Stomach (tissue), 9 donors: ENCODE results near the gene CRACDL. TPM values are rescaled to one million over a fixed set of nuclear protein-coding genes. Genes with fewer than 3 reads are reported as not detected.
A peak's percentile ranks its signal among the peaks of the same experiment; 100 is the strongest.

Experiments used
- DNase-seq, 2 donors: peaks; one replicate each; pipeline versions ENCODE4 v3.0.0 to v3.0.0-alpha.2; 2013 to 2019
- H3K27ac ChIP-seq, 5 donors: fragments of 200-600 bp in 4 of 5; sonication (generic) in 4 of 5; one replicate each; pipeline ENCODE4 v1.5.1; 2013 to 2019; ENCODE audit warnings: mild to moderate bottlenecking in 1 of 5, moderate library complexity in 1 of 5
- H3K27me3 ChIP-seq, 3 donors: fragments of 200-600 bp; sonication (generic); one replicate each; pipeline ENCODE4 v1.5.1; 2017 to 2019; ENCODE audit warnings: mixed run types in 1 of 3
- H3K36me3 ChIP-seq, 4 donors: fragments of 200-600 bp; sonication (generic); 1 replicate in 3 of 4; 2 replicates in 1 of 4; pipeline ENCODE4 v1.5.1; 2016 to 2019
- H3K4me1 ChIP-seq, 4 donors: fragments of 200-600 bp; sonication (generic); one replicate each; pipeline ENCODE4 v1.5.1; 2016 to 2019
- H3K4me3 ChIP-seq, 4 donors: fragments of 200-600 bp; sonication (generic) in 3 of 4; one replicate each; pipeline ENCODE4 v1.5.1; 2016 to 2019; ENCODE audit warnings: mild to moderate bottlenecking in 1 of 4
- H3K9me3 ChIP-seq, 4 donors: fragments of 200-600 bp; sonication (generic); one replicate each; pipeline ENCODE4 v1.5.1; 2016 to 2019
- EP300 ChIP-seq: sonication (generic); formaldehyde crosslinking; IDR thresholded peaks from one replicate; pipeline ENCODE4 v1.6.1; 2017; ENCODE audit warnings: antibody characterized with exemption
- POLR2A ChIP-seq, 4 donors: fragments of 450-650 bp; IDR thresholded peaks; one replicate each; pipeline ENCODE4 v1.6.1; 2016; ENCODE audit warnings: antibody characterized with exemption in 4 of 4, control low read depth in 2 of 4, mild to moderate bottlenecking in 1 of 4, moderate library complexity in 1 of 4
- POLR2AphosphoS5 ChIP-seq, 3 donors: sonication (generic); formaldehyde crosslinking; IDR thresholded peaks; one replicate each; pipeline ENCODE4 v1.6.1; 2016; ENCODE audit warnings: antibody characterized with exemption in 3 of 3
- WGBS, 5 donors: extraction: QIAGEN DNeasy Blood & Tissue Kit in 3 of 5; methylation state at CpG; one replicate each; pipeline versions ENCODE4 v1.1.5 to v1.1.7; 2013 to 2018; 5-methylcytosine and 5-hydroxymethylcytosine counted together
- intact Hi-C: fragments of 100-400 bp; cut with DNase I; formaldehyde crosslinking; loops from one replicate; pipeline ENCODE4 v1.15.1; 2023; ENCODE audit warnings: low total_unique reads
- polyA plus RNA-seq, 3 donors: library from polyadenylated mRNA; stranded (reverse); fragments of 200-250 nt; gene quantifications; one replicate each; pipeline ENCODE4 v1.2.3, GENCODE V29; 2013
- total RNA-seq, 5 donors: library from RNA; depleted of rRNA; stranded (reverse); fragments of >200 nt; gene quantifications; one replicate each; pipeline versions ENCODE4 v1.1.0 to v1.2.3, GENCODE V29; 2014 to 2016
- TF ChIP-seq, protein P1 (sequence below), 7 experiments: fragments of 450-650 bp in 4 of 7; fragments of 200-600 bp in 3 of 7; sonication (generic) in 3 of 7; IDR thresholded peaks; one replicate each; pipeline ENCODE4 v1.5.1; 2016 to 2019; ENCODE audit warnings: antibody characterized with exemption in 7 of 7, control low read depth in 2 of 7, mild to moderate bottlenecking in 1 of 7
- donor health status: healthy with polysubstance abuse.
- donor health status: Bipolar disorder and iron deficiency.
- donor health status: healthy.

The CRACDL gene
- total and polyA plus RNA-seq, 8 donors, result 5.4 to 205 (median 7.8) TPM

GRCh38 chr2:98875081-98875728 lies 60.8 kb downstream of the CRACDL start:
- WGBS, 5 donors, result 73 to 85% (median 79%) methylated on average over 12 to 14 of the region's 14 CpGs
- Histone ChIP-seq H3K36me3 (no peaks in the 10 kb centered on the region), H3K4me1 (peaks cover 6 to 10% (median 7%) of the 10 kb centered on the region in 4 donors), H3K27ac (no peak overlapping the region), H3K27me3 (no peaks in the 10 kb centered on the region), H3K9me3 (no peaks in the 10 kb centered on the region), H3K4me3 (no peak overlapping the region)
- intact Hi-C loops, result no loop called here
- DNase-seq, result no peak
- TF ChIP-seq POLR2AphosphoS5 (IDR thresholded peaks at IDR 0.05) (no peak), EP300 (no peak), POLR2A (IDR thresholded peaks at IDR 0.05) (no peak)
- TF ChIP-seq, protein P1, sequence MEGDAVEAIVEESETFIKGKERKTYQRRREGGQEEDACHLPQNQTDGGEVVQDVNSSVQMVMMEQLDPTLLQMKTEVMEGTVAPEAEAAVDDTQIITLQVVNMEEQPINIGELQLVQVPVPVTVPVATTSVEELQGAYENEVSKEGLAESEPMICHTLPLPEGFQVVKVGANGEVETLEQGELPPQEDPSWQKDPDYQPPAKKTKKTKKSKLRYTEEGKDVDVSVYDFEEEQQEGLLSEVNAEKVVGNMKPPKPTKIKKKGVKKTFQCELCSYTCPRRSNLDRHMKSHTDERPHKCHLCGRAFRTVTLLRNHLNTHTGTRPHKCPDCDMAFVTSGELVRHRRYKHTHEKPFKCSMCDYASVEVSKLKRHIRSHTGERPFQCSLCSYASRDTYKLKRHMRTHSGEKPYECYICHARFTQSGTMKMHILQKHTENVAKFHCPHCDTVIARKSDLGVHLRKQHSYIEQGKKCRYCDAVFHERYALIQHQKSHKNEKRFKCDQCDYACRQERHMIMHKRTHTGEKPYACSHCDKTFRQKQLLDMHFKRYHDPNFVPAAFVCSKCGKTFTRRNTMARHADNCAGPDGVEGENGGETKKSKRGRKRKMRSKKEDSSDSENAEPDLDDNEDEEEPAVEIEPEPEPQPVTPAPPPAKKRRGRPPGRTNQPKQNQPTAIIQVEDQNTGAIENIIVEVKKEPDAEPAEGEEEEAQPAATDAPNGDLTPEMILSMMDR (IDR thresholded peaks at IDR 0.05), result no peak

DNA sequence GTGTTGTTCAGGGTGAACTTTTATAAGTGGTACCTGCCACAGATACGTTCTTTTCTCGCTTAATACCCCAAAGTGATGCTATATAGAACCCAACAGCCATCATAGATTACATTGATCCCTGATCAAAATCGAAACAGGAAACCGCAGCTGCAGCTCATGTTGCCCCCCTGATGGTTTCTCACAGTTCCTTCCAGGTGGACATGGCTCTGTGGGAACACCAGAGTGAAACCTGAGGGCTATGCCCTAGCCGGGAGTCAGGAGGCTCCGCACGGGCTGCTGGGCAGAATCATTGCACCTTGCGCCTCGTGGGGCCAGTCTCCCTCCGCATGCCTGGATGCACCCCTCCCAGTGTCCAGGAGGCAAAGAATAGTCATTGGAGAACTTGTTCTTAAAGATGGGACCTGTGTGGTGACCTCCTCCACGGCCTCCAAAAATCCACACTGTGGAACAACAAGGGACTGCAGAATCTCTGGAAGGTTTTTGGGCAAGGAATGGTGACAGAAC lies 61.8 kb downstream of the CRACDL start:
- TF ChIP-seq POLR2A (IDR thresholded peaks at IDR 0.05) (no peak), EP300 (no peak)
- peaks cover 6 to 11% (median 8%) of the 10 kb centered on the region in 4 donors for H3K4me1 ChIP-seq
- no peaks in the 10 kb centered on the region for H3K36me3 ChIP-seq
- no peak for DNase-seq
- no peaks in the 10 kb centered on the region for H3K27me3 ChIP-seq
- H3K27ac ChIP-seq, result no peak overlapping the region
- H3K4me3 ChIP-seq, result no peak overlapping the region
- 86 to 95% (median 91%) methylated on average over 8 to 11 of the region's 11 CpGs for WGBS, 5 donors
- no peaks in the 10 kb centered on the region for H3K9me3 ChIP-seq
- intact Hi-C loops, result no loop called here

DNA sequence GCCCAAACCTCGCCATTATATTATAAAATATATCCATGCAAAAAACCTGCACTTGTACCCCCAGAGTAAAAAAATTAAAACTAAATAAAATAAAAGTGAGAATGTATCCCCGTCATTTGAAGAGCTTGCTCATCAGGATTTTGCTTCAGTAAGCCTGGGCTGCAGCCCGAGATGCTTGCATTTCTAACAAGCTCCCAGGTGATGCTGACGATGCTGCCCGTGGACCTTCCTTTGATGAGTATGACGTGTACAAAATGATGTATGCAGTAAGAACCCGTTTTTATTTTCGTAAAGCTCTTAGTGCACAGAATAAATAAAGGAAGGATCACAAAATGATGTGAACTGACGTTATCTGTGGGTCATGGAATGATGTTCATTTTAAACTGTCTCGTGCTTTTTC lies 63.5 kb downstream of the CRACDL start:
- DNase-seq, result no peak
- WGBS, 5 donors, result 88 to 93% (median 90%) methylated on average over 10 of the region's 10 CpGs
- H3K4me3 ChIP-seq, result no peak overlapping the region
- no peaks in the 10 kb centered on the region for H3K36me3 ChIP-seq
- H3K27ac ChIP-seq, result no peak overlapping the region
- no peaks in the 10 kb centered on the region for H3K27me3 ChIP-seq
- H3K4me1 ChIP-seq, result peaks cover 10 to 22% (median 18%) of the 10 kb centered on the region in 4 donors
- TF ChIP-seq, protein P1 (IDR thresholded peaks at IDR 0.05), result no peak
- TF ChIP-seq EP300, result no peak
- no peak for TF ChIP-seq POLR2AphosphoS5 (IDR thresholded peaks at IDR 0.05)
- TF ChIP-seq POLR2A (IDR thresholded peaks at IDR 0.05), result no peak
- no peaks in the 10 kb centered on the region for H3K9me3 ChIP-seq
- intact Hi-C loops, result no loop called here

DNA sequence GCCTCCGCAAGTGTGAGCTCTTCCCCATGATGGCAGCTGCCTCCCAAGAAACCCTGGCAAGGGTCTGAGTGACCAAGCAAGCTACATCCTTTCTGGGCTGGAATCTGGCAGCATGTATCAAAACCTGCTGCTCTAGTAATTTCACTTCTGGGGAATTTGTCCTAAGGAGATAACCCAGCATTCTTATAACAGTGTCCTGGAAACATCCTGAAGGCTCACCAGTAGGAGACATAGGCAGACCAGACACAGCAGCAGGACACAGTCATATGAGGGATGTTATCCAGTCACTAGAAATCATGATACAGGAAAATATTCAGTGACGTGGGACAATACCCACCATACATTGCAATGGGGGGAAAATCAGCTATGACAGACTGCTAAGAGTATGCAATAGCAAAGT lies 64.5 kb downstream of the CRACDL start:
- DNase-seq, result no peak
- no peaks in the 10 kb centered on the region for H3K36me3 ChIP-seq
- intact Hi-C loops, result no loop called here
- peak overlapping the region in 2 of 5 donors; percentile 10 to 90 for H3K27ac ChIP-seq
- H3K4me1 ChIP-seq, result peaks cover 20 to 29% (median 25%) of the 10 kb centered on the region in 4 donors
- no peak overlapping the region for H3K4me3 ChIP-seq
- no peaks in the 10 kb centered on the region for H3K9me3 ChIP-seq
- TF ChIP-seq, protein P1 (IDR thresholded peaks at IDR 0.05), result no peak
- TF ChIP-seq POLR2AphosphoS5 (IDR thresholded peaks at IDR 0.05), result no peak
- TF ChIP-seq POLR2A (IDR thresholded peaks at IDR 0.05), result no peak
- no peak for TF ChIP-seq EP300
- H3K27me3 ChIP-seq, result no peaks in the 10 kb centered on the region
- WGBS, 5 donors, result 88 to 100% (median 92%) methylated on average over 2 of the region's 2 CpGs
